IPS DF 6.9 (cell line): ENCODE data around the gene VPS9D1.
A peak's percentile ranks its signal among the peaks of the same experiment; 100 is the strongest.

Experiments
- DNase-seq: peaks from one replicate; pipeline ENCODE4 v3.0.0-alpha.2; 2013; ENCODE audit warnings: low read depth, low spot score
- H3K27ac ChIP-seq: one replicate; pipeline ENCODE4 v1.5.1; 2013; ENCODE audit warnings: low read length, control low read depth
- H3K27me3 ChIP-seq: 2 replicates; pipeline ENCODE4 v1.6.1; 2013; ENCODE audit warnings: mild to moderate bottlenecking, low read length; ENCODE audit not compliant: control insufficient read depth, insufficient read depth
- H3K36me3 ChIP-seq: 2 replicates; pipeline ENCODE4 v1.6.1; 2013; ENCODE audit warnings: low read length; ENCODE audit not compliant: control insufficient read depth, insufficient read depth
- H3K4me1 ChIP-seq: 2 replicates; pipeline ENCODE4 v1.6.1; 2013; ENCODE audit warnings: low read length; ENCODE audit not compliant: control insufficient read depth, insufficient read depth
- H3K4me3 ChIP-seq: 2 replicates; pipeline ENCODE4 v1.5.1; 2013; ENCODE audit warnings: mild to moderate bottlenecking, low read length
- H3K9me3 ChIP-seq: 2 replicates; pipeline ENCODE4 v1.6.1; 2013; ENCODE audit warnings: low read length, inconsistent platforms; ENCODE audit not compliant: control insufficient read depth, insufficient read depth
- WGBS: extraction: QIAGEN DNeasy Blood & Tissue Kit; methylation state at CpG from one replicate; pipeline ENCODE4 v1.1.7; 2013; ENCODE audit warnings: mixed read lengths, missing lambda C conversion rate; ENCODE audit not compliant: insufficient read length, insufficient coverage; 5-methylcytosine and 5-hydroxymethylcytosine counted together

VPS9D1 gene

GRCh38 chr16:89660146-89660545 lies 60.6 kb downstream of the VPS9D1 start:
- H3K4me3 ChIP-seq = no peak overlapping the region
- DNase-seq = no peak
- WGBS = no CpG with 5 or more reads among the region's 7 CpGs
- no peaks in the 10 kb centered on the region for H3K36me3 ChIP-seq
- H3K4me1 ChIP-seq = peaks cover 4% of the 10 kb centered on the region; the same call in 1 of the 2 replicates
- no peaks in the 10 kb centered on the region for H3K27me3 ChIP-seq
- H3K27ac ChIP-seq = no peak overlapping the region
- H3K9me3 ChIP-seq = no peaks in the 10 kb centered on the region

DNA sequence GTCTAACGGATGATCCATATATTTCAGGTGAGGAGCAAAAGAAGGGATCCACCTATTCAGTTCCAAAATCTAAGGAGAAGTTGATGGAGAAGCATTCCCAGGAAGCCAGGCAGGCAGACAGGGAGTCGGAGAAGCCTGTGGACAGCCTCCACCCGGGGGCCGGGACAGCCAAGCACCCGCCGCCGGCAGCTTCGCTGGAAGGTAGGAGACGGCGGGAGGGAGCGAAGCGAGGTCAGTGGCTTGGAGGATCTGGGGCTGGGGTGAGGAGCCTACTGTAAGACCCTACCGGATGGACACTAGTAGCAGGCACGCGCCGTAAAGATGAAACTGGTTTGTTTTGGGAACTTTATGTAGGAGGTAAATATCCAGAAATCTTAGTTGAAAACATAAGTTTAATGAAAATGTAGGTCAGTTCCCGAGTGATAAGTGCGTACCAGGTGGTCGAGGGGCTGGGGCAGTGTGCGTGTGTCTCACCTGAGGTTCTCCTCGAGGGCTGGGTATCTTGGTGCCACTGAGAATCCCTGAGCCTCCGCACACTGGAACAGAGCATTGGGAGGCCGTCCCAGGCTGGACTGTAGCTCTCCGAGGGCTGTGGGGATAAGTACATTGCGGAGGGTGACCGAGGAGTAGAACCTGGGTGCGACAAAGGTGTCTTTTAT lies 62.3 kb downstream of the VPS9D1 start:
- Histone ChIP-seq H3K27ac (no peak overlapping the region), H3K4me3 (peak overlapping the region; percentile 96), H3K36me3 (no peaks in the 10 kb centered on the region), H3K9me3 (no peaks in the 10 kb centered on the region), H3K27me3 (no peaks in the 10 kb centered on the region), H3K4me1 (peaks cover 4% of the 10 kb centered on the region; the same call in 1 of the 2 replicates)
- DNase-seq = no peak
- WGBS = no CpG with 5 or more reads among the region's 27 CpGs

DNA sequence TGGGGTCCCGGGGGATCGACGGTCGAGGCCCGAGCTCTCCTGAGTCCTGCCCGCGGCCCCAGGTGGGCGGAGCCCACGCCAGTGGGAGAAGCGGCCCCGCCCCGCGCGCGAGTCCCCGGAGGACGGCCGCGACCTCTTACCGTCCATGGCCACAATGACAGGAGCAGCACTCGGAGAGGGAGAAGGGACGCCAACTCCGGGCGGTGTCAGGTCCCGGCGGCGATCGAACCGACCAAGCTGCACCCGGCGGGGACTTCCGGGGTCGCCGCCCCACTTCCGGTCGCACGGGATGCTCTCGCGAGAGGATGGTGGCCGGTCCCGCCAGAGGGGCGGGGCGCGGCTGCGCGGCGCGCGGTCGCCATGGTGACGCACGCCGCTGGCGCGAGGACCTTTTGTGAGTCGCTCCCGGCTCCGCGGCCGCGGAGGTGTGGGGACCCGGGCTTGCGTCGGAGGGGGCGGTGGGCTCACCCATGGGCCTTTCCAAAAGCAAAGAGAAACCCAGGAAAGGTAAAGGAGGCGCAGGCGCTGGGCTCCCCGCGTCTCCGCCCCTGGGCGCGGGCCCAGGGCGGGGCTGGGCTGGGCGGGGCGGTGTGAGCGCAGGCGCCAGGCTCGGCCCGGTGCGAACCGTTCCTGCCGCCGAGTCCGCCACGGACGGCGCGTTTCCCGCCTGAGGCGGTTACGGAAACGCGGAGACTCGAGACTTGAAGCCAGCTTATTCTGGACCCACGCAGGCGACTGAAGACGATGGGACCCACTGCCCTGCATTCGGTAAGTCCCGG lies 63.1 kb downstream of the VPS9D1 start, which contains the start of the genes CHMP1A and SPATA33:
Gene CHMP1A, minus strand, starts transcription at position 267 of the 779 bp plus-strand sequence. Its CDS starts 120 bp downstream, at position 147.
Gene SPATA33, plus strand, starts transcription at position 395 of the 779 bp plus-strand sequence. Its CDS starts 76 bp downstream, at position 471.
- Histone ChIP-seq H3K4me1 (peaks cover 4% of the 10 kb centered on the region; the same call in 1 of the 2 replicates), H3K9me3 (no peaks in the 10 kb centered on the region), H3K27me3 (no peaks in the 10 kb centered on the region), H3K27ac (no peak within 1 kb of the TSS), H3K36me3 (0 out of 2 replicates have a peak, but pooled peaks cover under 1% of the 10 kb centered on the region), H3K4me3 (peak within 1 kb of the TSS; percentile 96)
- peak; percentile 57 for DNase-seq
- WGBS = no CpG with 5 or more reads among the region's 99 CpGs
